ENCODE measurements around the gene RAB11FIP4.
A peak's percentile ranks its signal among the peaks of the same experiment; 100 is the strongest.

The RAB11FIP4 gene

DNA sequence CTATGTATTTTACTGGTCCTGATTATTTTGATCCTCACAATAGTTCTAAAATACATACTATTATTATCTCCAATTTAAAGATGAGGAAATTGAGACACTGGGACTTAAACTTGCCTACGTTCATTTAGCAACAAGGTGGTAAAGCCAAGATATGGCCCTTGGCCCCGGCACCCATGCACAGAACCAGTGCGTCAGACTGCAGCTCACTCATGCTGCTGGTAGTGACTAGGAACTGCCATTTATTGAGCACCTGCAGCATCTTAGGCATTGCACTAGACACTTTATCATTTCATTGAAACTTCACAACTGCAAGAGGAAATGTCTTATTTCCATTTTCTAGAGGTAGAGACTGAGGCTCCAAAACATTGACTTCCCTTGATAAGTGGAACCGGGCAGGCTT lies 93.3 kb downstream of the RAB11FIP4 start:
- H3K27ac Mint-ChIP-seq: no peak overlapping the region

DNA sequence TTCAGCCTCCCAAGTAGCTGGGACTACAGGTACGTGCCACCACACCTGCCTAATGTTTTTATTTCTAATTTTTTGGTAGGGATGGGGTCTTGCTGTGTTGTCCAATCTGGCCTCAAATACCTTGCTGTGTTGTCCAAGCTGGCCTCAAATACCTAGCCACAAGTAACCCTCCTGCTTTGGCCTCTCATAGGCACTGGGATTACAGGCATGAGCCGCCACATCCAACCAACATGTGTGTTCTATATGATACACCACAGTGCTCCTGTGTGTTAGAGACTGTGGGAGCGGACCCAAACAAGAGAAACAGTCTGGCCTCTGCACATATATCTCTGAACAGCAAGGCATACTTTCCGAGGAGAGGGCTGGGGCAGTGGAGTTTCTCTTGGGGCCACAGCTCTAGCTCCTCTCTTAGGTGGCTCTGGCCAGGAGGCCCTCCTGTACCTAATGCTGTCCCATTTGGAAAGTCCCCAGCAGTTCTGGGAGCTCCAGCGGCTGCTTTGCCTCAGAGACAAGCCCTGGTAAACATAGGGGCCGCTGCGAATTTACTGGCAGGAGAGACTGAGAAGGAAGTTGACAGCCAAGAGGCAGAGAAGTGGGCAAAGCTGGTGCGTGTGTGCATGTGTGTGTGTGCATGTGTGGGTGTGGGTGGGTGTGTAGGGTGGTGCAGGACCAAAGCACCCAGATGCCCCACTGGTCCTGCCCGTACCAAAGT lies 95.0 kb downstream of the RAB11FIP4 start:
- H3K27ac Mint-ChIP-seq: peak overlapping the region; percentile 66

More for the DNA sequence above, 93.3 kb downstream of the RAB11FIP4 start:
- peaks cover 9% of the 10 kb centered on the region for H3K27me3 Mint-ChIP-seq (ENCODE audit: low read depth)
- H3K36me3 Mint-ChIP-seq (ENCODE audit: low read depth): no peaks in the 10 kb centered on the region
- peaks cover 22% of the 10 kb centered on the region for H3K4me1 Mint-ChIP-seq (ENCODE audit: low read depth)
- H3K9me3 Mint-ChIP-seq: no peaks in the 10 kb centered on the region
- H3K4me3 Mint-ChIP-seq: no peak overlapping the region

GRCh38 chr17:31487063-31487647 lies 95.7 kb downstream of the RAB11FIP4 start:
- peaks cover 9% of the 10 kb centered on the region for H3K27me3 Mint-ChIP-seq (ENCODE audit: low read depth)
- peaks cover 40% of the 10 kb centered on the region for H3K4me1 Mint-ChIP-seq (ENCODE audit: low read depth)
- no peaks in the 10 kb centered on the region for H3K9me3 Mint-ChIP-seq
- H3K4me3 Mint-ChIP-seq: peak overlapping the region; percentile 78
- peak overlapping the region; percentile 66 for H3K27ac Mint-ChIP-seq
- H3K36me3 Mint-ChIP-seq (ENCODE audit: low read depth): no peaks in the 10 kb centered on the region

More for the DNA sequence above, 95.0 kb downstream of the RAB11FIP4 start:
- Mint-ChIP-seq H3K36me3 (ENCODE audit: low read depth) (no peaks in the 10 kb centered on the region), H3K4me3 (peak overlapping the region; percentile 78), H3K9me3 (no peaks in the 10 kb centered on the region), H3K27me3 (ENCODE audit: low read depth) (peaks cover 9% of the 10 kb centered on the region), H3K4me1 (ENCODE audit: low read depth) (peaks cover 34% of the 10 kb centered on the region)

- Mint-ChIP-seq H3K36me3 (ENCODE audit: low read depth) (no peaks in the 10 kb centered on the region), H3K27ac (peak overlapping the region; percentile 28), H3K4me1 (ENCODE audit: low read depth) (peaks cover 46% of the 10 kb centered on the region), H3K4me3 (peak overlapping the region; percentile 78), H3K27me3 (ENCODE audit: low read depth) (peaks cover 9% of the 10 kb centered on the region), H3K9me3 (no peaks in the 10 kb centered on the region)
Observed at GRCh38 chr17:31487648-31488263, 96.3 kb downstream of the RAB11FIP4 start.

DNA sequence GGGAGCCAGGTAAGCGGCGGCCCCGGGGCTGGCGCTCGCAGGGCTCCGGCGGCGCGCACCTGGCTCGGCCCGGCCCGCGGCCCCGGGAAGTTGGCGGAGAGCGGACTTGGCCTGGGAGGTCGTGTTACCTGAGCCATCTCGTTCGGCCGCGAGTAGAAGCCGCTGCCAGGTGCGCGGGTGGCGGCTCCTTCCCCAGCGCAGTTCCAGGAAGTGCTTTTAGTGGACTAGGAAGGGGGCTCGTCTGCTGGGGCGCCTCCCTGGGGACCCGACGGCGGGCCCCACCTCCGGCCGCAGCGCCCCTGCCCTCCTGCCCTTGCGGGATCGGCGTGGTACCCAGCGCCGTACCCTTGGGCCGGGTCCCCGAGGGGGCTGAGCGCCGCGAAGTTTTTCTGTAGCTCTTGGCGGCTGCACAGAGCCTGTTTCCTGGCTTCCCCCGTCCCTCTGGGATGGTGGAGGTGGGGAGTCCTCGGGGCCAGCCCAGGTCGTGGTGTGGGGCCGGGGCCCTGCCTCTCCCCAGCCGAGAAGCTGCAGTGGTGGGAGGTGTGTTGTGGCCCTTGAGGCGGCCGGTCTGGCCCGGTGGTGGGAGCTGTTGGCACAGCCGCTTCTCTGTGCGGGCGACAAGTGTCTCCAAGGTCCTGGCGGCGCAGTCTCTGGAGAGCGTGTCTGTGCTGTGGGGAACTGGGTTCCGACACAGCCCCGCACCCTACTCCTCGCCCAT lies 96.9 kb downstream of the RAB11FIP4 start:
- H3K9me3 Mint-ChIP-seq: no peaks in the 10 kb centered on the region
- peaks cover 52% of the 10 kb centered on the region for H3K4me1 Mint-ChIP-seq (ENCODE audit: low read depth)
- H3K36me3 Mint-ChIP-seq (ENCODE audit: low read depth): peaks cover 2% of the 10 kb centered on the region
- peak overlapping the region; percentile 80 for H3K27ac Mint-ChIP-seq
- peak overlapping the region; percentile 94 for H3K4me3 Mint-ChIP-seq
- peaks cover 9% of the 10 kb centered on the region for H3K27me3 Mint-ChIP-seq (ENCODE audit: low read depth)

GRCh38 chr17:31488982-31489294 lies 97.5 kb downstream of the RAB11FIP4 start:
- Mint-ChIP-seq H3K27me3 (ENCODE audit: low read depth) (peaks cover 9% of the 10 kb centered on the region), H3K9me3 (no peaks in the 10 kb centered on the region), H3K36me3 (ENCODE audit: low read depth) (peaks cover 2% of the 10 kb centered on the region), H3K27ac (peak overlapping the region; percentile 80), H3K4me3 (peak overlapping the region; percentile 94), H3K4me1 (ENCODE audit: low read depth) (peaks cover 57% of the 10 kb centered on the region)

GRCh38 chr17:31489295-31490018 lies 98.0 kb downstream of the RAB11FIP4 start:
- Mint-ChIP-seq H3K36me3 (ENCODE audit: low read depth) (peaks cover 2% of the 10 kb centered on the region), H3K4me1 (ENCODE audit: low read depth) (peaks cover 61% of the 10 kb centered on the region), H3K27me3 (ENCODE audit: low read depth) (peaks cover 8% of the 10 kb centered on the region), H3K27ac (peak overlapping the region; percentile 80), H3K9me3 (no peaks in the 10 kb centered on the region), H3K4me3 (peak overlapping the region; percentile 94)

GRCh38 chr17:31490019-31490650 lies 98.7 kb downstream of the RAB11FIP4 start:
- Mint-ChIP-seq H3K9me3 (no peaks in the 10 kb centered on the region), H3K27ac (peak overlapping the region; percentile 80), H3K4me3 (peak overlapping the region; percentile 94), H3K27me3 (ENCODE audit: low read depth) (peaks cover 3% of the 10 kb centered on the region), H3K4me1 (ENCODE audit: low read depth) (peaks cover 66% of the 10 kb centered on the region), H3K36me3 (ENCODE audit: low read depth) (peaks cover 2% of the 10 kb centered on the region)

DNA sequence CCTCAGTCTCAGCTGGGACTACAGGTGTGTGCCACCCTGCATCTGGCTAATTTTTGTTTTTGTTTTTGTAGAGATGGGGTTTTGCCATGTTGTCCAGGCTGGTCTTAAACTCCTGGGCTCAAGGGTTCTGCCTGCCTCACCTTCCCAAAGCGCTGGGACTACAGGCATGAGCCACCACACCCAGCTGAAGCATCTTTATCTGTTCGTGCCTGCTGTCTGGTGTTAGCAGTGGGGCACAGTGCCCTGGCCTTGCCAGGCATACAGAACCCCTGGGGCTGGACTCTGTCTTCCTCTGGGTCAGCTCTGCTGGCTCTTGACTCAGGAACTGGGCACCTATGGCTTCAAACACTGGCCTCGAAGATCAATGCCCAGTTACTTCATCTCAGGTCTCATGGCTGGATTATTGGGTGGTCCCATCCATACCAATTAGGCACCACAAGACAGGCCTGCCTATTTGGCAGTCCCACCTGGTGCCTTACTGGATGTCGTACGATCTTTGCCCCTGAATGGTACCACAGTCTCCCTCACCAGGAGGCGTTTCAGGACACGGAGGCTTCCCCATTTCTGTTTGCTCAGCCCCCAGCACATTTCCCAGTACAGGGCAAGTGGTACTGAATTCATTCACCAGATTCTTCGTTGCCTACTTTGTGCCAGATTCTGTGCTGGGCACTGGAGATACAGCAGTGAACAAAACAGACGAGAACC lies 99.3 kb downstream of the RAB11FIP4 start:
- no peaks in the 10 kb centered on the region for H3K9me3 Mint-ChIP-seq
- H3K4me3 Mint-ChIP-seq: peak overlapping the region; percentile 94
- H3K36me3 Mint-ChIP-seq (ENCODE audit: low read depth): peaks cover 2% of the 10 kb centered on the region
- H3K4me1 Mint-ChIP-seq (ENCODE audit: low read depth): peaks cover 70% of the 10 kb centered on the region
- H3K27ac Mint-ChIP-seq: peak overlapping the region; percentile 71
- peaks cover 3% of the 10 kb centered on the region for H3K27me3 Mint-ChIP-seq (ENCODE audit: low read depth)

- peaks cover 3% of the 10 kb centered on the region for H3K27me3 Mint-ChIP-seq (ENCODE audit: low read depth)
- H3K9me3 Mint-ChIP-seq: no peaks in the 10 kb centered on the region
- peak overlapping the region; percentile 71 for H3K27ac Mint-ChIP-seq
- H3K4me3 Mint-ChIP-seq: peak overlapping the region; percentile 59
- peaks cover 70% of the 10 kb centered on the region for H3K4me1 Mint-ChIP-seq (ENCODE audit: low read depth)
- peaks cover 2% of the 10 kb centered on the region for H3K36me3 Mint-ChIP-seq (ENCODE audit: low read depth)
Observed at GRCh38 chr17:31491376-31492131, 100.1 kb downstream of the RAB11FIP4 start.

- Mint-ChIP-seq H3K27me3 (ENCODE audit: low read depth) (no peaks in the 10 kb centered on the region), H3K4me1 (ENCODE audit: low read depth) (peaks cover 64% of the 10 kb centered on the region), H3K36me3 (ENCODE audit: low read depth) (peaks cover 2% of the 10 kb centered on the region), H3K27ac (peak overlapping the region; percentile 71), H3K4me3 (no peak overlapping the region), H3K9me3 (no peaks in the 10 kb centered on the region)
Observed at GRCh38 chr17:31492206-31492605, 100.7 kb downstream of the RAB11FIP4 start.

DNA sequence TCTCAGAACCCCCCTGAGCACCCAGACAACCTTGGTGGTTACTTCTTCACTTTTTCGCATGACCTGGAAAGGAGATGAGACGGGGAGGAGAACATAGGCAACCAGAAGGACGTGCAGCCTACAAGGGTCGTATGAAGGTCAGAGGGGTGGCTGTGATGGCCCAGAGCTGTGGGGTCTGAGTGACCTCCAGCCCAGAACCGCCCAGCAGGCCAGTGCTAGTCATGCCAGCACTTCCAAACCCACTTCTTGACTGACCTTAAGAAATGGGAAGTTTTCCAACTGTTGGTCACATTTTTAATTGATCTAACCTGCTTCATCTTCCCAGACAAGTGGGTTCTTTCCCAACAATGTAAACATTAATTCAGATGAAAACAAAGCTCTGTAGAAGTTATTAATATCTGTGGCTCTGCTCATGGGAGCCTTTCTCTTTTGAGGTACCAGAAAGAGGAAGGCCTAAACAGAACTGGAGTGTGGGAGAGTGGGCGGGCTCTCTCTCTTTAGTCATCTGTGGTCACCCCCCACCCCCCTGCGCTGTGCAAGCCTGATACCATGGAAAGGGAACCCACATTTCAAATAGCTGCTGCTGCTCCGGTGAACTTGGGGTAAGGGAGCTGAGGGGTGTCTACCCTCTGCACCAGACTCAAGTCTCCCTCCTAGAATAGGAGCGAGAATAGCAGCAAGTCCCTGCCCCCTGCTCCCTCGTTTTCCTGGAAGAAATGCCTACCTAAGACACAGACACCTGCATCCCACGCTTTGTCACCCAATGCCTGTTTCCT lies 101.6 kb downstream of the RAB11FIP4 start:
- H3K4me1 Mint-ChIP-seq (ENCODE audit: low read depth): peaks cover 65% of the 10 kb centered on the region
- peak overlapping the region; percentile 94 for H3K27ac Mint-ChIP-seq
- H3K9me3 Mint-ChIP-seq: no peaks in the 10 kb centered on the region
- no peaks in the 10 kb centered on the region for H3K27me3 Mint-ChIP-seq (ENCODE audit: low read depth)
- H3K4me3 Mint-ChIP-seq: peak overlapping the region; percentile 60
- peaks cover 2% of the 10 kb centered on the region for H3K36me3 Mint-ChIP-seq (ENCODE audit: low read depth)

All from T-helper 1 cell treated with Interleukin-12 subunit alpha and Interleukin-12 subunit beta and Interleukin-4 antibody, amounts not matched to agents 30 μg/mL and 1 μg/mL, for 36 hours (primary cell).